ENCODE data around the gene HTRA2.

Gene HTRA2

DNA sequence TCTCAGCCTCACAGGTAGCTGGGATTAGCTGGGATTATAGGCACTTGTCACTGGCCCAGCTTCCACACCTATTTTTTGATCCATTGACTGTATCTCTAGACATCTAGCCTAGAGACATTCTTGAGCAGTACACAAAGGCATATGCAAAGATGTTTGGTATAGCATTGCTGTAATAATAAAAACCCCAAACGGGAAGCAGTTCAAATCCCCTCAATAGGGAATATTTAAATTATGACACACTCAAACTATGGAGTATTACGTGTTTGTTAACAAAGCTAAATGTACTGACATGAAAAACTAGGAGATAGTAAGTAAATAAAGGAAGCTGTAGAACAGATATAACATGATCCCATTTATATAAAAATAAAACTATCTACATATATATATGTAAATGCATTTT lies 52.5 kb downstream of the HTRA2 start:
- no peak for TF ChIP-seq ZNF274 (IDR thresholded peaks at IDR 0.05; ENCODE audit: low read depth, low read length)
- no peak for TF ChIP-seq SUZ12 (IDR thresholded peaks at IDR 0.05; ENCODE audit: extremely low read depth, insufficient read depth, insufficient read length)
- no peak for TF ChIP-seq YY1 (IDR thresholded peaks at IDR 0.05; ENCODE audit: insufficient read depth, insufficient read length)
- Histone ChIP-seq H3K36me3 (ENCODE audit: insufficient read depth, insufficient read length, low read length) (peaks cover 9% of the 10 kb centered on the region), H3K4me1 (ENCODE audit: insufficient read depth, insufficient read length) (no peaks in the 10 kb centered on the region), H3K4me3 (ENCODE audit: insufficient read length, low read depth) (no peak overlapping the region), H3K9ac (ENCODE audit: insufficient read length, low read depth) (no peak overlapping the region), H3K9me3 (ENCODE audit: insufficient read depth, low read length) (no peaks in the 10 kb centered on the region), H3K27me3 (ENCODE audit: insufficient read depth, insufficient read length) (no peaks in the 10 kb centered on the region)
- DNase-seq (ENCODE audit: low read depth, low spot score), result no peak

Data from NT2/D1 (cell line).